Activated CD4-positive, alpha-beta T cell treated with anti-CD3 and anti-CD28 coated beads, Interleukin-10, Interleukin-2, amounts not matched to agents 100 ng/mL and 50 ng/mL, durations not matched to agents 16 hours and 8 hours (primary cell): ENCODE measurements around the gene SPTBN4.
A peak's percentile ranks its signal among the peaks of the same experiment; 100 is the strongest.
"Not testable (repeated sequence)": the region's sequence is repeated elsewhere in the genome, so short reads cannot be mapped to it uniquely, and the experiment has no call there.

ENCODE experiments used
- DNase-seq: peaks from one replicate; pipeline ENCODE4 v3.0.0-alpha.2; 2020

Gene SPTBN4

GRCh38 chr19:40590464-40591265 is 123.9 kb downstream of the SPTBN4 start:
- DNase-seq = no peak

GRCh38 chr19:40591724-40592123 is 124.9 kb downstream of the SPTBN4 start:
- DNase-seq = not testable (repeated sequence)

DNA sequence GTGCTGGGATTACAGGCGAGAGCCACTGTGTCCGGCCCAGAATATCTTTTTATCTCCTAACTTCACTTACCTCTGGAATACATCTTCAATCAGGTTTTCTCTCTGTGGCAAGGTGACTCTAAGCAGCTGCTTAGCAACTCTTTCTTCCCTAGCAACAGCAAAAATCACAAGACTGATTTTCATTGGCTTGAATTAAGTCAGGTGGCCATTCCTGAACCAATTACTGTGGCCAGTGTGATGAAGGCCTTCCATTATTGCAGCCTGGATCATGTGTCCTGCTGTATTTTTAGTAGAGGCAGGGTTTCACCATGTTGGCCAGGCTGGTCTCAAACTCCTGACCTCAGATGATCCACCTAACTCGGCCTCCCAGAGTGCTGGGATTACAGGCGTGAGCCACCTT is 125.4 kb downstream of the SPTBN4 start:
- peak; percentile 66 for DNase-seq

GRCh38 chr19:40594255-40594654 is 127.5 kb downstream of the SPTBN4 start:
- DNase-seq = no peak

GRCh38 chr19:40594657-40595091 is 127.9 kb downstream of the SPTBN4 start:
- DNase-seq = no peak

DNA sequence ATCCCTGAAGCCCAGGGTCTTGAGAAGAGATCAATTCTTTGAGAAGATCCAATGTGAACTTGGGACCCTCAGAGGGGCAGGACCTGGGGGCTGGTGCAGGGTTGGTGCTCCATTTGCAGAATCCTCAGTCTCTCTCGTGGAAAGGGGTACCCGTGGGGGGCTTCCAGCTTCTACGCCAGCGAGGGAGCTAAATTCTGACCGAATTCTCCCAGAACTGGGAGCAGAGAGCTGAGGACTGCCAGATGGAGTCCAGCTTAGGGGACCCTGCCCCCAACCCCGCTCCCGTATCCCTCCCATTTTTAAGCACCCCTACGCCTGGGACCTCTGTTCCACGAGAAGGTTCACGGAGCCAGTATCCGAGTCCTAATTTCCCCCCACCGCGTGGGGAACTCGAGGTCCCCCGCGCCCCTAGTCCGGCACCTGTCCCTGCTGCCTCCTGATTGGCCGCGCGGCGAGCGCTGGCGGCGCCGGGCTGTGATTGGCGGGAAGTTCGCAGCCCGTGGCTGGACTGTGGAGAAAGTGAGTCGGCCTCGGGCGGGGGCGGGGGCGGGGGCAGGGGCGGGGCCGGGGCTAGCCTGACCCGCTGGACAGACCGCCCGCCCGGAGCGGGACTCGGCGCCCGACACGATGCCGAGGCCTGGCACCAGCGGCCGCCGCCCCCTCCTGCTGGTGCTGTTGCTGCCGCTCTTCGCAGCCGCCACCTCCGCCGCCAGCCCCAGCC is 130.0 kb downstream of the SPTBN4 start:
- DNase-seq = peak; percentile 45

- no peak for DNase-seq
Measured at GRCh38 chr19:40597329-40597838, 130.6 kb downstream of the SPTBN4 start.

DNA sequence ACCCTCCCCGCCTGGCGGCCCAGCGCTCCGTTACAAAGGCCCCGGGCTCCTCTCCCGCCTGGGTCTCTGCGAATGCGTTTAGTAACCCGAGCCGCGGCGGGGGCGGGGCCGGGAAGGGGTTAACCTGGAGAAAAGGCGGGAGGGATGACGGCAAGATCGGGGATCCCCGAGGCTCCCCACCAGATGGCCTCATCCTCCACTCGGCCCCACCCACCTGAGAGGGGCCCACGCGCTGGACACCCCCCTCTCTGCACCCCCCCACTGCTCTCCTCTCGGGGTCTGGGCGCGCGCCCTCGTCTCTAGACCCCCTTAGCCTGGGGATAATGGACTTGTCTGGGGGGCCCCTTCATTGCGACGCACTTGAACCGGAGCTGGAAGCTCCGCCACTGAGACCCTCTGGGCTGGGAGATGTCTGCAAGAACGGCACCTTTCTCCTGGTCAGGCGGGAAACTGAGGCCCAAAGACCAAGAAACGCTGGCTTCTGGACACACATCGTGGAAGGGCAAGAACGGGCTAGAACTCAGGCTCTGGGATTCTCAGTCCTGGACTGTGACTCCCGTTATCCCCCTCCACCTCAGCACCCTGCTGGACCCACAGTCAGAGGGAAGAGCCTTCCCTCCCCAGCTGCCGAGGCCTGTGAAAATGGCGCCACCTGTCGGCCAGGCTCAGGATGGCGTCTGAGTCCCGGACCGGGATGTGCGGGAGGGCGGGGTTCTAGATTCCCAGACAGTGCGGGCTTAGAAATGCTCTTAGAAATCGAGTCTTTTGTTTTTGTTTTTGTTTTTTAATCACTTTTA is 131.5 kb downstream of the SPTBN4 start:
- DNase-seq = peak; percentile 87

DNA sequence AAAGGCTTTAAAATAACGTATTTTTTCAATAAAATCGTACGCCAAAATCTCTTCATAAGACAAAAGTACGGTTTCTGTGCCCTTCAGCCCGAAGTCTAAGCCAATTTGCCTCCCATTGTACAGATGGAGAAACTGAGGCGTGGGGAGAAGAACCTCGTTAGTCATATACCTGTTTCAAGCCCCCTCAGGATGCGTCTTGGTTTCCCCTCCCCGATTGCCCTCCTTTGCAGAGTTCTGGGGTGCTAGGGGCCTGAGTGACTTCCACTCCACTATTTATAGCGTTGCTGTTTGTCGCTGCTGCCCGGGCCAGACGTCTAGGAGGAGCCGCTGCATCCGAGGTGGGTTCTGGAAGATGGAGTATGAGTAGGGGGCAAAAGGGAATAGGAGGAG is 132.1 kb downstream of the SPTBN4 start:
- no peak for DNase-seq

- DNase-seq = no peak
Measured at GRCh38 chr19:40599331-40599901, 132.6 kb downstream of the SPTBN4 start.

DNA sequence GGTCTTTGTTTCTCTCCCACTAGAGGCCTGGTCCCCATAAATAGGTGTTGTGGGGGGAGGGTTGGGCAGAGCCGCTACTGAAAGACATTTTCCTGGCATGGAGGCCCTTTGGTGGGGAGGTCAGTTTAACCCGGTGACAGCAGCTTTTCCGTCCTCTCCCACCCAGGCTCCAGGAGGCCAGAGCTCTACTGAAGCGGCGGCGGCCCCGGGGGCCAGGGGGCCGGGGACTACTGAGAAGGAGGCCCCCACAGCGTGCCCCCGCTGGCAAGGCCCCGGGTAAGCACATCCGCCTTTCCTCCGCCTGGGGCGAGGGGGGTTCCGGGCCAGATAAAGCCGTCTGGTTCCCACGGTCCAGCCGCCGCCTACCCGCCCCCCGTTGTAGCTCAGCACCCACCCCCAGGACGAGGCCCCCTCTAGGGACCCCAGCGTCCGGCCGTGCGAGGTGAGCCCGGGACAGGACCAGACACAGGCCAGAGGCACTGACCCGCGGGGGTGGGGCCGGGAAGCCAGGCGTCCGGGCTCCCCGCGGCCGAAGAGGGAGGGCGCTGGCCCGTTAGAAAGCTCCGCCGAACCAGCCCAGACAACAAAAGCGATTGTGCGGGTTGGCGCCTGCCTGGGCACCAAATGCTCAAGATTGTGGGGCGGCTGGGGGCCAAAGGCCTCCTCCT is 133.2 kb downstream of the SPTBN4 start:
- DNase-seq = no peak

DNA sequence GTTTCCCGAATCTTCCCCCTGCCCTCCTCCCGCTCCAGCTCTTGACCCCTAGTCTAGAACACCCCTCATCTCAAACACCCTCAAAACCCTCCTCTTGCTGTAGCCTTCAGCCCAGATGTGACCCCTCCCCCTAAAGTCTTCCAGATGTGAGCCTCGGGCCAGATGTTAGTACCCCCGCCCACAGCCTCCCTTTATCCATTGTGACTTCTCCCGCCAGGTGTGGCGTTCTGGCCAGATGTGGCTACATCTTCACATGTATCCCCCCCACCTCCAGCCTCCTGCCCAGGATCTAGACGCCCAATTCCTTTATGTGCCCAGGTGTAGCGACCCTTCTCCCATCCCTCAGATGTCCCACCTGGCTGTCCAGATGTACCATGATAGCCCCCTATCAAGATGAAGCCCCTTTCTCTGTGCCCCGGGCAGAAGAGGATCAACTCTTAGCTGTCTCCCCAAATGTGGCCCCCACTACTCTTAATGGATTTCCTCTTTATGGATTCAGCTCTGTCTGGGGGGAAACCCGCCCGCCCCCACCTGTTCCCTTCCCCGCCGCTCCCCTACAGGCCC is 133.9 kb downstream of the SPTBN4 start:
- DNase-seq = no peak

- peak; percentile 31 for DNase-seq
Measured at GRCh38 chr19:40601134-40601974, 134.6 kb downstream of the SPTBN4 start, which contains the start of gene LTBP4. LTBP4 (plus strand) TSS chr19:40601369; CDS start chr19:40601388, 19 bp downstream.

DNA sequence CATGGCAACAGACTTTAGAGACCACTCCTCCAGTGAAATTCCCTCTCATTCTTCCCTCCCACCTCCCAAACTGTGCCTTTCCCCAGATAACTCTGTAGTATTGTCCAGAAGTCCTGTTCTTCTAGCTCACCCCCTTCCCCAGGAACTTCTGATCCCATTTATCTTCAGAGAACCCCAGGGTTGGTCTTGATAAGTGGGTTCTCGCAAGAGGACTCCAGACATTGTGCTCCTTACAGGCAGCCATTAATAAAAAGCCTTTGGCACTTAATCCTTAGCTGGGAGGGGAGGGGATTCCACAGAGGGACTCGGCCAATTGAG is 136.2 kb downstream of the SPTBN4 start:
- DNase-seq = no peak

- DNase-seq = peak; percentile 98
Measured at GRCh38 chr19:40603389-40604170, 136.8 kb downstream of the SPTBN4 start.

GRCh38 chr19:40604171-40604646 is 137.4 kb downstream of the SPTBN4 start:
- no peak for DNase-seq

DNA sequence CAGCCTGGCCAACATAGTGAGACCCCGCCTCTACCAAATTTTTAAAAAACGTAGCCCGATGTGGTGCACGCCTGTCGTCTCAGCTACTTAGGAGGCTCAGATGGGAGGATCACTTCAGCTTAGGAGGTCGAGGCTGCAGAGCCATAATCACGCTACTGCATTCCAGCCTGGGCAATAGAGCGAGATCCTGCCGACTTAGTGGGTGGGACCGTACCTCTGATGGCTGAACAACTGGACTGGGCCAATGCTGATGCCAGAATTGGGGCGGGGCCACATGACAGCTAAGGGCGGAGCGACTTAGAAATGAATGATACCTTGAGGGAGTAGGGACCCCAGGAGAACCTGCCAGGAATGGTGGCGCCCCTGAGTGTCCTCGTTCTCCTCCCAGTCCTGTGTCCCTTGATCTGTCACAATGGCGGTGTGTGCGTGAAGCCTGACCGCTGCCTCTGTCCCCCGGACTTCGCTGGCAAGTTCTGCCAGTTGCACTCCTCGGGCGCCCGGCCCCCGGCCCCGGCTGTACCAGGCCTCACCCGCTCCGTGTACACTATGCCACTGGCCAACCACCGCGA is 137.9 kb downstream of the SPTBN4 start:
- no peak for DNase-seq

GRCh38 chr19:40605216-40605971 is 138.6 kb downstream of the SPTBN4 start:
- DNase-seq = peak; percentile 93
